Smooth muscle cell (in vitro differentiated cells): ENCODE measurements around the gene CPNE4. TPM values are rescaled to one million over a fixed set of nuclear protein-coding genes. Genes with fewer than 3 reads are reported as not detected.

Experiments
- DNase-seq: peaks from one replicate; lab custom pipeline; 2025; ENCODE audit not compliant: unreplicated experiment; lab: John Stamatoyannopoulos, UW
- H2AFZ ChIP-seq: fragments of 200-600 bp; sonication (generic); 2 replicates; pipeline ENCODE4 v1.6.0; 2016; ENCODE audit warnings: antibody characterized with exemption, low read depth, mild to moderate bottlenecking
- H3F3A ChIP-seq: fragments of 200-600 bp; sonication (generic); 2 replicates; pipeline ENCODE4 v1.6.0; 2017; ENCODE audit warnings: antibody characterized with exemption, low read depth
- H3K27ac ChIP-seq: fragments of 200-600 bp; sonication (generic); 2 replicates; pipeline ENCODE4 v1.5.1; 2016; ENCODE audit warnings: low read depth, mild to moderate bottlenecking
- H3K27me3 ChIP-seq: fragments of 200-600 bp; sonication (generic); 2 replicates; pipeline ENCODE4 v1.6.1; 2016; ENCODE audit warnings: low read depth, mild to moderate bottlenecking
- H3K36me3 ChIP-seq: fragments of 200-600 bp; sonication (generic); 2 replicates; pipeline ENCODE4 v1.5.1; 2016; ENCODE audit warnings: low read depth
- H3K4me1 ChIP-seq: fragments of 200-600 bp; sonication (generic); 2 replicates; pipeline ENCODE4 v1.5.1; 2016; ENCODE audit warnings: low read depth
- H3K4me2 ChIP-seq: fragments of 200-600 bp; sonication (generic); 2 replicates; pipeline ENCODE4 v1.6.0; 2016; ENCODE audit warnings: mild to moderate bottlenecking
- H3K4me3 ChIP-seq: fragments of 200-600 bp; sonication (generic); 2 replicates; pipeline ENCODE4 v1.5.1; 2016; ENCODE audit warnings: mild to moderate bottlenecking
- H3K79me2 ChIP-seq: fragments of 200-600 bp; sonication (generic); 2 replicates; pipeline ENCODE4 v1.6.0; 2016; ENCODE audit warnings: low read depth, mild to moderate bottlenecking
- H3K9ac ChIP-seq: fragments of 200-600 bp; sonication (generic); 2 replicates; pipeline ENCODE4 v1.6.0; 2016; ENCODE audit warnings: low read depth
- H3K9me3 ChIP-seq: fragments of 200-600 bp; sonication (generic); replicated peaks from 2 replicates; pipeline ENCODE4 v1.5.1; 2016; ENCODE audit warnings: low read depth
- H4K20me1 ChIP-seq: fragments of 200-600 bp; sonication (generic); 2 replicates; pipeline ENCODE4 v1.6.0; 2016; ENCODE audit warnings: low read depth
- WGBS: methylation state at CpG from one replicate; pipeline ENCODE4 v1.1.7; 2016; ENCODE audit warnings: low lambda C conversion rate; 5-methylcytosine and 5-hydroxymethylcytosine counted together
- polyA plus RNA-seq: library from polyadenylated mRNA; unstranded; fragments of >200 nt; fragmentation: Nextera tagmentation; extraction: Ambion mirVana; gene quantifications from 2 replicates; pipeline ENCODE4 v1.2.1, GENCODE V29; 2016
- total RNA-seq: library from RNA; depleted of rRNA; stranded (reverse); fragments of >200 nt; gene quantifications from 2 replicates; pipeline ENCODE4 v1.2.3, GENCODE V29; 2014
- TF ChIP-seq, protein P1 (sequence below): fragments of 200-600 bp; sonication (generic); IDR thresholded peaks from 2 replicates; pipeline ENCODE4 v1.5.1; 2017; ENCODE audit warnings: borderline replicate concordance, mild to moderate bottlenecking, antibody characterized with exemption; ENCODE audit not compliant: insufficient read depth, poor library complexity, severe bottlenecking

CPNE4 gene
- total and polyA plus RNA-seq, 2 experiments from 2014 or later, result 0.05 to 1.6 TPM

DNA sequence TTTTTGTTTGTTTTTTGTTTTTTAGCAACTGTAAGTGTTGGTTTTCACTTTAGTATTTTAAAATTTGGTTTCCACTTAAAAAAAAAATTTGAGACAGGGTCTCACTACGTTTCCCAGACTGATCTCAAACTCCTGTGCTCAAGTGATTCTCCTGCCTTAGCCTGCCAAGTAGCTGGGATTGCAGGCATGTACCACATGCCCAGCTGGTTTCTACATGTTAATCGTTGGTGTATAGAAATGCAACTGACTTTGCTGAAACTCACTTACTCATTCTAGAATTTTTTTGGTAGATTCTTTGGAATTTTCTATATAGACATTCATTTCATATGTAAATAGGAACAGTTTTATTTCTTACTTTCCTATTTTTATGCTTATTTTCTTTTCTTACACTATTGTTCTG lies 287.3 kb downstream of the CPNE4 start:
- no peaks in the 10 kb centered on the region for H3K9me3 ChIP-seq
- H3F3A ChIP-seq, result no peaks in the 10 kb centered on the region
- H3K9ac ChIP-seq, result no peak overlapping the region
- no peak overlapping the region for H3K27ac ChIP-seq
- 79% methylated on average over 2 of the region's 2 CpGs for WGBS
- H3K4me1 ChIP-seq, result no peaks in the 10 kb centered on the region
- H3K4me2 ChIP-seq, result no peak overlapping the region
- TF ChIP-seq, protein P1, sequence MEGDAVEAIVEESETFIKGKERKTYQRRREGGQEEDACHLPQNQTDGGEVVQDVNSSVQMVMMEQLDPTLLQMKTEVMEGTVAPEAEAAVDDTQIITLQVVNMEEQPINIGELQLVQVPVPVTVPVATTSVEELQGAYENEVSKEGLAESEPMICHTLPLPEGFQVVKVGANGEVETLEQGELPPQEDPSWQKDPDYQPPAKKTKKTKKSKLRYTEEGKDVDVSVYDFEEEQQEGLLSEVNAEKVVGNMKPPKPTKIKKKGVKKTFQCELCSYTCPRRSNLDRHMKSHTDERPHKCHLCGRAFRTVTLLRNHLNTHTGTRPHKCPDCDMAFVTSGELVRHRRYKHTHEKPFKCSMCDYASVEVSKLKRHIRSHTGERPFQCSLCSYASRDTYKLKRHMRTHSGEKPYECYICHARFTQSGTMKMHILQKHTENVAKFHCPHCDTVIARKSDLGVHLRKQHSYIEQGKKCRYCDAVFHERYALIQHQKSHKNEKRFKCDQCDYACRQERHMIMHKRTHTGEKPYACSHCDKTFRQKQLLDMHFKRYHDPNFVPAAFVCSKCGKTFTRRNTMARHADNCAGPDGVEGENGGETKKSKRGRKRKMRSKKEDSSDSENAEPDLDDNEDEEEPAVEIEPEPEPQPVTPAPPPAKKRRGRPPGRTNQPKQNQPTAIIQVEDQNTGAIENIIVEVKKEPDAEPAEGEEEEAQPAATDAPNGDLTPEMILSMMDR, result no peak
- H3K4me3 ChIP-seq, result no peak overlapping the region
- H3K79me2 ChIP-seq, result no peaks in the 10 kb centered on the region
- DNase-seq, result no peak
- no peaks in the 10 kb centered on the region for H4K20me1 ChIP-seq
- no peaks in the 10 kb centered on the region for H3K27me3 ChIP-seq
- H3K36me3 ChIP-seq, result no peaks in the 10 kb centered on the region
- no peak overlapping the region for H2AFZ ChIP-seq

DNA sequence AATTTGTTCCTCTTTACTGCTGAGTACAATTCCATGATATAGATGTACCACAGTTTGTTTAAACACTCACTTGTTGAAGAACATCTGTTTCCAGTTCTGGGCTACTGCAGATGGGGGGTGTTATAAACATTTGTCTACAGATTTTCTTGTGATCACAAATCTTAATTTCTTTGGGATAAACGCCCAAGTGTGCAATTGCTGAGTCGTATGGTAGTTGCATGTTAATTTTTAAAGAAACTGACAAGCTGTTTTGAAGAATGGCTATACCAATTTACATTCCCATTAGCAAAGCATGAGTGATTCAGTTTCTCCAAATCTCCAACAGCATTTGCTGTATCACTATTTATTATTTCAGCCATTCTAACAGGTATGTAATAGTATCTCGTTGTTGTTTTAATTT lies 290.0 kb downstream of the CPNE4 start:
- H3K4me2 ChIP-seq, result no peak overlapping the region
- H2AFZ ChIP-seq, result no peak overlapping the region
- H4K20me1 ChIP-seq, result no peaks in the 10 kb centered on the region
- H3K9me3 ChIP-seq, result no peaks in the 10 kb centered on the region
- TF ChIP-seq, protein P1, result no peak
- H3K36me3 ChIP-seq, result no peaks in the 10 kb centered on the region
- H3F3A ChIP-seq, result no peaks in the 10 kb centered on the region
- H3K4me1 ChIP-seq, result no peaks in the 10 kb centered on the region
- no peak for DNase-seq
- no peak overlapping the region for H3K27ac ChIP-seq
- no peaks in the 10 kb centered on the region for H3K79me2 ChIP-seq
- no peak overlapping the region for H3K9ac ChIP-seq
- 80% methylated on average over 3 of the region's 3 CpGs for WGBS
- no peak overlapping the region for H3K4me3 ChIP-seq
- H3K27me3 ChIP-seq, result no peaks in the 10 kb centered on the region

DNA sequence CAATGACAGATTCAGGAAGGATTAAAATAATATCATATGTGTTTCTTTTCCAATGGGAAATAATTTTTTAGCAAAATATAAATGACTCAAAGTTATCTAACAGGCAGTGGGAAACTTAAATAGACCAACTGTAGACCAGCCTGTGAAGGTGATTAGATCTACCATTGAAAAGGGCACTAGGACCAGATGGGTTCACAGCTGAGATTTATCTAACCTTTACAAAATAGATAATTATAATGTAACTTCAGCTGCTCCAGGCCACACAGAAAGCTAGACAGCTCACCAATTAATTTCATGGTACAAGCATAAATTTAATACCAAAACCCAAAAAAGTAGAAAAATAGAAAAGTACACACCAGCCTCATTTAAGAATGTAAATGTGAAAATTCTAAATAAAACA lies 291.7 kb downstream of the CPNE4 start:
- Histone ChIP-seq H3K4me1 (no peaks in the 10 kb centered on the region), H3K79me2 (no peaks in the 10 kb centered on the region), H3K4me3 (no peak overlapping the region), H4K20me1 (no peaks in the 10 kb centered on the region), H3K9ac (no peak overlapping the region), H3K4me2 (no peak overlapping the region), H3K36me3 (no peaks in the 10 kb centered on the region), H2AFZ (no peak overlapping the region), H3K27me3 (no peaks in the 10 kb centered on the region), H3K9me3 (no peaks in the 10 kb centered on the region), H3K27ac (no peak overlapping the region), H3F3A (no peaks in the 10 kb centered on the region)
- DNase-seq, result no peak
- TF ChIP-seq, protein P1, result no peak

DNA sequence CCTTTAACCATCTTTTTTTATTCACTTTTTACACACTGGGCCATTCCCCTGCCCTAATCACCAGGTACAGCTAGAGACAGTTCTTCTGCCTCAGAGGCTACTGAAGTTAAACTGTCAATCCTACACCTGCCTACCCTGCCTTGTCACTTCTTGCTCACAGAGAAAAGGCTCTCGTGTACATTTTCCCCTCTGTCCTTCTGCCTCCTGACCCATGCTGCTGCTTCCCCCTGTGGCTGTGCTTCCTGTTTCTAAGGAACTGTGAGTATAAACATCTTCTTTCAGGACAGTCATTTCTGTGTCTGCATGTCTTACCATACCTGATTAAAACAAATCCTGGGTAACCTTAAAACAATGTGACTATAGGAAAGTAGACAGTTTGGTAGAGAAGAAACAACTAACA lies 295.6 kb downstream of the CPNE4 start:
- Histone ChIP-seq H3K9me3 (no peaks in the 10 kb centered on the region), H3K4me1 (no peaks in the 10 kb centered on the region), H3K4me2 (no peak overlapping the region), H3F3A (peaks cover 5% of the 10 kb centered on the region), H3K27ac (no peak overlapping the region), H3K36me3 (no peaks in the 10 kb centered on the region), H3K79me2 (no peaks in the 10 kb centered on the region), H3K4me3 (no peak overlapping the region), H4K20me1 (no peaks in the 10 kb centered on the region), H2AFZ (no peak overlapping the region), H3K9ac (no peak overlapping the region), H3K27me3 (no peaks in the 10 kb centered on the region)
- TF ChIP-seq, protein P1, result no peak
- 78% methylated on average over 1 of the region's 1 CpG for WGBS
- no peak for DNase-seq
